Neural cell (in vitro differentiated cells): ENCODE measurements around the gene RC3H1. TPM values are rescaled to one million over a fixed set of nuclear protein-coding genes. Genes with fewer than 3 reads are reported as not detected.

Source experiments
- H2AFZ ChIP-seq: fragments of 200-600, 300-800 bp; sonication (generic), shearing (Covaris generic); 2 replicates; pipeline ENCODE4 v1.6.0; 2014; ENCODE audit warnings: low read depth, mild to moderate bottlenecking, antibody characterized with exemption, low read length, moderate library complexity
- H3F3A ChIP-seq: fragments of 200-600 bp; shearing (Covaris generic); 2 replicates; pipeline ENCODE4 v1.6.1; 2016; ENCODE audit warnings: mild to moderate bottlenecking, moderate library complexity, mixed read lengths, antibody characterized with exemption, low read length; ENCODE audit not compliant: insufficient read depth, poor library complexity, severe bottlenecking
- H3K27ac ChIP-seq: fragments of 200-600, 300-800 bp; sonication (generic), shearing (Covaris generic); 2 replicates; pipeline ENCODE4 v1.5.1; 2014; ENCODE audit warnings: mild to moderate bottlenecking, low read length, moderate library complexity
- H3K27me3 ChIP-seq: fragments of 300-800, 200-600 bp; sonication (generic), shearing (Covaris generic); 2 replicates; pipeline ENCODE4 v1.6.0; 2014; ENCODE audit warnings: mild to moderate bottlenecking, low read depth, low read length, moderate library complexity; ENCODE audit not compliant: insufficient read depth
- H3K36me3 ChIP-seq: fragments of 300-800, 200-600 bp; sonication (generic), shearing (Covaris generic); 2 replicates; pipeline ENCODE4 v1.5.1; 2014; ENCODE audit warnings: mild to moderate bottlenecking, antibody characterized with exemption, low read length, moderate library complexity; ENCODE audit not compliant: insufficient read depth
- H3K4me2 ChIP-seq: fragments of 300-800, 200-600 bp; sonication (generic), shearing (Covaris generic); 2 replicates; pipeline ENCODE4 v1.6.0; 2014; ENCODE audit warnings: mild to moderate bottlenecking, low read length
- H3K4me3 ChIP-seq: fragments of 300-800, 200-600 bp; sonication (generic), shearing (Covaris generic); 2 replicates; pipeline ENCODE4 v1.5.1; 2014; ENCODE audit warnings: mild to moderate bottlenecking, low read length, moderate library complexity
- H3K79me2 ChIP-seq: fragments of 200-600 bp; shearing (Covaris generic); replicated peaks from 2 replicates; pipeline ENCODE4 v1.6.0; 2014; ENCODE audit warnings: mild to moderate bottlenecking, low read length, moderate library complexity; ENCODE audit not compliant: insufficient read depth
- H3K9ac ChIP-seq: fragments of 300-800, 200-600 bp; sonication (generic), shearing (Covaris generic); 2 replicates; pipeline ENCODE4 v1.6.1; 2016; ENCODE audit warnings: mild to moderate bottlenecking, low read length, mixed read lengths
- H3K9me2 ChIP-seq: fragments of 200-600 bp; shearing (Covaris generic); 2 replicates; pipeline ENCODE4 v1.6.1; 2016; ENCODE audit warnings: mild to moderate bottlenecking, low read length, mixed read lengths; ENCODE audit not compliant: insufficient read depth
- H3K9me3 ChIP-seq: fragments of 200-600, 300-800 bp; sonication (generic), shearing (Covaris generic); 2 replicates; pipeline ENCODE4 v1.6.1; 2016; ENCODE audit warnings: mild to moderate bottlenecking, mixed run types, low read length, moderate library complexity, mixed read lengths
- H4K20me1 ChIP-seq: fragments of 200-600 bp; shearing (Covaris generic); 2 replicates; pipeline ENCODE4 v1.6.1; 2016; ENCODE audit warnings: mild to moderate bottlenecking, mixed run types; ENCODE audit not compliant: insufficient read depth
- CTCF ChIP-seq: fragments of 450-650 bp; IDR thresholded peaks from 2 replicates; pipeline ENCODE4 v1.5.1; 2014; ENCODE audit warnings: antibody characterized with exemption, mild to moderate bottlenecking, moderate library complexity; ENCODE audit not compliant: poor library complexity, severe bottlenecking
- EP300 ChIP-seq: fragments of 450-650 bp; conservative IDR thresholded peaks from 2 replicates; pipeline ENCODE4 v1.6.1; 2014; ENCODE audit warnings: antibody characterized with exemption, mild to moderate bottlenecking, moderate library complexity; ENCODE audit not compliant: poor library complexity, severe bottlenecking
- EZH2 ChIP-seq: fragments of 200-600, 300-800 bp; shearing (Covaris generic), sonication (generic); IDR thresholded peaks from 2 replicates; pipeline ENCODE4 v1.6.1; 2014; ENCODE audit warnings: antibody characterized with exemption, low read length, borderline replicate concordance, mild to moderate bottlenecking; ENCODE audit not compliant: insufficient read depth, poor library complexity, severe bottlenecking
- MXI1 ChIP-seq: fragments of 450-650 bp; conservative IDR thresholded peaks from 2 replicates; pipeline ENCODE4 v1.6.1; 2014; ENCODE audit warnings: antibody characterized with exemption, mild to moderate bottlenecking; ENCODE audit not compliant: poor library complexity, severe bottlenecking
- RAD21 ChIP-seq: fragments of 450-650 bp; conservative IDR thresholded peaks from 2 replicates; pipeline ENCODE4 v1.6.1; 2014; ENCODE audit warnings: antibody characterized with exemption, mild to moderate bottlenecking, moderate library complexity
- SMC3 ChIP-seq: fragments of 450-650 bp; conservative IDR thresholded peaks from 2 replicates; pipeline ENCODE4 v1.6.1; 2014; ENCODE audit warnings: antibody characterized with exemption, mild to moderate bottlenecking, moderate library complexity; ENCODE audit not compliant: poor library complexity
- TAF1 ChIP-seq: IDR thresholded peaks from 2 replicates; pipeline ENCODE4 v1.6.1; 2012; ENCODE audit warnings: low read depth
- polyA plus RNA-seq: library from polyadenylated mRNA; depleted of rRNA; stranded (reverse); fragments of >200 nt; gene quantifications from 2 replicates; pipeline ENCODE4 v1.2.3, GENCODE V29; 2014
- TF ChIP-seq, protein P1 (sequence below): IDR thresholded peaks from 2 replicates; pipeline ENCODE4 v1.6.1; 2012; ENCODE audit warnings: borderline replicate concordance

The RC3H1 gene
- polyA plus RNA-seq, 1 donor from 2014 or later, result 12.8 TPM

DNA sequence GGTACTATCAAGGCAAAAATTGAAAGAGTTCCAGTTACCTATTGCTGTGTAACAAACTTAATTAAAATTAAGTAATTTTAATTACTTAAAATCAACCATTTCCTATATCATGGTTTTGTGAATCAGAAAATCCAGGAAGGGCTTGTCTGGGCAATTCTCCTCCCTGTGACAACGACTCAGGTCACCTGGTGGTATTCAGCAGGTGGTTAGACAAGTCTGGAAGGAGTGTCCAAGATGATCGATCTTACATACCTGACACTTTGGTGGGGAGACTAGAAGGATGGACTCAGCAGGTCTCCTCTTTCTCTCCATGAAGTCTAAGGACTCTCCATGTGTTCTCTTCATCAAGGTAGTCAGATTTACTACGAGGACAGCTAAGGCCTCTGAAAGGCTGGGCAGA is 128.0 kb downstream of the RC3H1 start:
- Histone ChIP-seq H3K36me3 (no peaks in the 10 kb centered on the region), H3K4me3 (no peak overlapping the region), H3K9me3 (no peaks in the 10 kb centered on the region), H3K27ac (no peak overlapping the region), H3F3A (no peaks in the 10 kb centered on the region), H4K20me1 (no peaks in the 10 kb centered on the region), H3K9ac (no peak overlapping the region), H2AFZ (no peak overlapping the region), H3K79me2 (no peaks in the 10 kb centered on the region), H3K9me2 (no peaks in the 10 kb centered on the region), H3K4me2 (no peak overlapping the region), H3K27me3 (no peaks in the 10 kb centered on the region)
- TF ChIP-seq RAD21 (no peak), CTCF (no peak), EZH2 (no peak), TAF1 (no peak), EP300 (no peak)
- TF ChIP-seq, protein P1, sequence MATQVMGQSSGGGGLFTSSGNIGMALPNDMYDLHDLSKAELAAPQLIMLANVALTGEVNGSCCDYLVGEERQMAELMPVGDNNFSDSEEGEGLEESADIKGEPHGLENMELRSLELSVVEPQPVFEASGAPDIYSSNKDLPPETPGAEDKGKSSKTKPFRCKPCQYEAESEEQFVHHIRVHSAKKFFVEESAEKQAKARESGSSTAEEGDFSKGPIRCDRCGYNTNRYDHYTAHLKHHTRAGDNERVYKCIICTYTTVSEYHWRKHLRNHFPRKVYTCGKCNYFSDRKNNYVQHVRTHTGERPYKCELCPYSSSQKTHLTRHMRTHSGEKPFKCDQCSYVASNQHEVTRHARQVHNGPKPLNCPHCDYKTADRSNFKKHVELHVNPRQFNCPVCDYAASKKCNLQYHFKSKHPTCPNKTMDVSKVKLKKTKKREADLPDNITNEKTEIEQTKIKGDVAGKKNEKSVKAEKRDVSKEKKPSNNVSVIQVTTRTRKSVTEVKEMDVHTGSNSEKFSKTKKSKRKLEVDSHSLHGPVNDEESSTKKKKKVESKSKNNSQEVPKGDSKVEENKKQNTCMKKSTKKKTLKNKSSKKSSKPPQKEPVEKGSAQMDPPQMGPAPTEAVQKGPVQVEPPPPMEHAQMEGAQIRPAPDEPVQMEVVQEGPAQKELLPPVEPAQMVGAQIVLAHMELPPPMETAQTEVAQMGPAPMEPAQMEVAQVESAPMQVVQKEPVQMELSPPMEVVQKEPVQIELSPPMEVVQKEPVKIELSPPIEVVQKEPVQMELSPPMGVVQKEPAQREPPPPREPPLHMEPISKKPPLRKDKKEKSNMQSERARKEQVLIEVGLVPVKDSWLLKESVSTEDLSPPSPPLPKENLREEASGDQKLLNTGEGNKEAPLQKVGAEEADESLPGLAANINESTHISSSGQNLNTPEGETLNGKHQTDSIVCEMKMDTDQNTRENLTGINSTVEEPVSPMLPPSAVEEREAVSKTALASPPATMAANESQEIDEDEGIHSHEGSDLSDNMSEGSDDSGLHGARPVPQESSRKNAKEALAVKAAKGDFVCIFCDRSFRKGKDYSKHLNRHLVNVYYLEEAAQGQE, result no peak

- Histone ChIP-seq H3K9ac (no peak overlapping the region), H3K4me2 (no peak overlapping the region), H3K36me3 (no peaks in the 10 kb centered on the region), H3K9me2 (no peaks in the 10 kb centered on the region), H3K9me3 (no peaks in the 10 kb centered on the region), H3K4me3 (no peak overlapping the region), H3K79me2 (no peaks in the 10 kb centered on the region), H3K27me3 (no peaks in the 10 kb centered on the region), H3F3A (no peaks in the 10 kb centered on the region), H2AFZ (no peak overlapping the region), H3K27ac (no peak overlapping the region), H4K20me1 (no peaks in the 10 kb centered on the region)
- TF ChIP-seq EZH2 (no peak), CTCF (no peak), SMC3 (no peak), MXI1 (no peak), EP300 (no peak), RAD21 (no peak)
- TF ChIP-seq, protein P1, result no peak
Observed at GRCh38 chr1:173893611-173894010, 128.5 kb downstream of the RC3H1 start.
